Epithelial cell of esophagus (primary cell): Measurements from ENCODE around the gene PNPLA3.

Source experiments
- DNase-seq: peaks from one replicate; pipeline ENCODE4 v3.0.0; 2010; ENCODE audit warnings: low read depth
- H3K4me3 ChIP-seq: 2 replicates; pipeline ENCODE4 v1.5.1; 2011; ENCODE audit warnings: mild to moderate bottlenecking, low read length, control low read depth
- CTCF ChIP-seq: IDR thresholded peaks from 2 replicates; pipeline ENCODE4 v1.5.1; 2011; ENCODE audit warnings: low read depth, mild to moderate bottlenecking, low read length, control low read depth, inconsistent platforms; ENCODE audit not compliant: insufficient read depth; ENCODE audit errors: missing control alignments

PNPLA3 gene

DNA sequence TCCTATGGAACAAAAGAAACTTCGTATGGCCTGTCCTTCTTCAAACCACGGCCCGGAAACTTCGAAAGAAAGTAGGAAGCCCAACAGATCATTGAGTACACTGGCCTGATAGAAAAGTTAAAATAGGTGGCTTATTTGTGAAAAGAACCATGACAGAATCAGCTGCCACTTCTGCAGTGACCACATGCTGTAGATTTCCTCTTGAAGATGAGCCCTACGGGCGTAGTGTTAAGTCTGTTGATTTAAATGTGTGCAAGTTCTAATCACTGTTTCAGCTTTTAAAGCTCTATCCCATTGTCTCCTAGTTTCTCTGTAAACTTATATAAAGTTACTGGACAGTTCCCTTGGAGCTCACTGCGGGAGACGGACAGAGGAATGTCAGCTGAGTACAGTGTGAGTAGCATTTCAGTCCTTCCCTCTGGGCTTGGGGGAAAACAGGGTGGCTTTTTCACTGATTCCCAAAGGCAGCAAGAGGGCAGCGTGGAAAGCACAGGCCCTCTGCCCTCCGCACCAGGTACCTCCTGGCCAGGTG lies 49.4 kb downstream of the PNPLA3 start:
- TF ChIP-seq CTCF = no peak
- no peak overlapping the region for H3K4me3 ChIP-seq
- DNase-seq = no peak

GRCh38 chr22:43974028-43974545 lies 50.5 kb downstream of the PNPLA3 start:
- TF ChIP-seq CTCF = no peak
- no peak overlapping the region for H3K4me3 ChIP-seq
- no peak for DNase-seq

DNA sequence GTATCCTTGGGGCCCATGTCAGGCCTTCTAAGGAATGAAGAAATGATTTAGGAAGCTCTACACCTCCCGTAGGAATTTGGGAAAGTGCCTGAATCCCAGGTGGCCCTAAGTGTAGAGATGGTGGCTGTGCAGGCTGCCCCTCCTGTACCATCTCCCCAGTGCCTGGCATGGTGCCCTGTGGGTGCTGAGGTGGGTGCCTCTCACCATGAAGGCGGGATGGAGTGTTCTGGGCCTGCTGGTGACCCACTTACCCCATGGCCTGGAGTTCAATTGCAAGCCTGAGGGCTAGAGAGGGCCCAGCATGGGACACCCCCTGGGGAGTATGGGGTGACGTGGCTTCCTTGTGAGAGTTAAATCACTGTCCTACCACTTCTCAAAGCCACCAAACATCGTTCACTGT lies 51.4 kb downstream of the PNPLA3 start:
- no peak overlapping the region for H3K4me3 ChIP-seq
- no peak for DNase-seq
- TF ChIP-seq CTCF = no peak

- TF ChIP-seq CTCF = no peak
- no peak overlapping the region for H3K4me3 ChIP-seq
- no peak for DNase-seq
These were observed 53.5 kb downstream of the PNPLA3 start for GRCh38 chr22:43976861-43977795.

- DNase-seq = no peak
- no peak for TF ChIP-seq CTCF
These were observed 55.0 kb downstream of the PNPLA3 start for GRCh38 chr22:43978558-43978957.

GRCh38 chr22:43980579-43980978 lies 57.0 kb downstream of the PNPLA3 start:
- TF ChIP-seq CTCF = no peak
- no peak for DNase-seq
- H3K4me3 ChIP-seq = no peak overlapping the region

More at GRCh38 chr22:43978558-43978957, 55.0 kb downstream of the PNPLA3 start:
- H3K4me3 ChIP-seq = no peak overlapping the region
